ENCODE results near the gene PSMG2.

PSMG2 gene, protein sequence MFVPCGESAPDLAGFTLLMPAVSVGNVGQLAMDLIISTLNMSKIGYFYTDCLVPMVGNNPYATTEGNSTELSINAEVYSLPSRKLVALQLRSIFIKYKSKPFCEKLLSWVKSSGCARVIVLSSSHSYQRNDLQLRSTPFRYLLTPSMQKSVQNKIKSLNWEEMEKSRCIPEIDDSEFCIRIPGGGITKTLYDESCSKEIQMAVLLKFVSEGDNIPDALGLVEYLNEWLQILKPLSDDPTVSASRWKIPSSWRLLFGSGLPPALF

DNA sequence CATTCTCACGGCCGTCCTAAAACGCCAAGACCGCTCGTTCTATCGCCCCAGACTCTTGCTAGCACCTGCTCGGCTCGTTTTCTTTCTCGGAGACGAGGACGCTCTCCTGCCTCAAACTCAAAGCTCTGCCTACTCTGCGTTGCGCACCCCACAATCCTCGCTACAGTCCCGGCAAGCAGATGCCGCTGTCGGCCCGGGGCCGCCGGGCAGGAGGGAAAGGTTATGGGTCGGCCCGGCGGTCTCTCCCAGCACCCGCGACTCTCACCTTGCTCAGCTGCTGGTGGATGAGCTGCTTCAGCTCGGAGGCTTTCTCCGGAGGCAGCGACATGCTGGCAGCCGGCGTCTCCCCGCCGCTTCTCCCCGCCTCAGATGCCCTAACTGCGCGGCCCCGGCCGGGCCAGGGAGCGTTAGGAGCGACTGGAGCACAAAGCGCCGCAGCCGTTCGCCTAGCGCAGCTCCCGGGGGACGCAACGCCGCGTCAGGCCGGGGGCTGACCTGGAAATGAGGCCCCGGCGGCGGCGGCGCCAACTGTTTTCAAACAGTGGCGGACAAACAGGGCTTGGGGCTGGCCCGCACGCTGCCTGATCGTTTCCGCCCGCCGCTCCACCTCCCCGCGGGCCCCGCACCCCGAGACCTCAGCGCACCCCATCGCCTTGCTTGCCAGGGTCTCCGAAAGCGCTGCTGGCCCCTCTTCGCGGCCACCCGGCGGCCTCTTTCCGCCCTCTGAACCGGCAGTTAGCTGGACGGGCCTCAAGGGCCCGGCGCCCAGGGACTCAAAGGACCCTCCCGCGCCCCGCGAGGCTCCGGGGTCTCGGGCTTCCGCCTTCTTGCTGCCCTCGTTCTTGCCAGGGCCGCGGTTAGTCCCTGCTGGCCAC lies at the start of gene PSMG2, which contains the start of gene CEP76:
TSS of gene PSMG2 (plus strand) at position 822 of the 875 bp plus-strand sequence. CDS start 66 bp downstream, outside the sequence.
TSS of gene CEP76 (minus strand) at position 503 of the 875 bp plus-strand sequence. CDS start at position 328, 175 bp downstream.
- peak; percentile 74 for DNase-seq (ENCODE audit: low read depth)

DNA sequence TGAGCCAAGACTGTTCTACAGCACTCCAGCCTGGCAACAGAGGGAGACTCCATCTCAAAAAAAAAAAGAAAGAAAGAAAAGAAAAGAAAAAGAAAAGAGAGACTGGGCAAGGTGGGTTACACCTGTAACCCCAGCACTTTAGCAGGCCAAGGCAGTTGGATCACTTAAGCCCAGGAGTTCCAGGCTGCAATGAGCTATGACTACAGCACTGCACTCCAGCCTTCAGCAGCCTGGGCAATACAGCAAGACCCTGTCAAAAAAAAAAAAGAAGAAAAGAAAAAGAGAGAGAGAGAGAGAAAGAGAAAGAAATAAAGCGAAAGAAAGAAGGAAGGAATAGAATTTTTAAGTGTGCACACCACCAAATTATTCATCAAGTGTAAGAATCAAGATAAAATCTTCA lies 47.9 kb upstream of the PSMG2 start:
- DNase-seq (ENCODE audit: low read depth) = no peak

GRCh38 chr18:12656605-12656937 lies 46.3 kb upstream of the PSMG2 start:
- no peak for DNase-seq (ENCODE audit: low read depth)

- DNase-seq (ENCODE audit: low read depth) = no peak
Measured at GRCh38 chr18:12656938-12657683, 45.7 kb upstream of the PSMG2 start.

- peak; percentile 32 for DNase-seq (ENCODE audit: low read depth)
Measured at GRCh38 chr18:12657684-12658425, 45.0 kb upstream of the PSMG2 start, which contains the start of gene SPIRE1. TSS of gene SPIRE1 (minus strand) at chr18:12658107. CDS start at chr18:12657866, 241 bp downstream.

GRCh38 chr18:12658426-12659138 lies 44.3 kb upstream of the PSMG2 start:
- DNase-seq (ENCODE audit: low read depth) = peak; percentile 12

GRCh38 chr18:12659904-12660605 lies 42.8 kb upstream of the PSMG2 start:
- DNase-seq (ENCODE audit: low read depth) = no peak

GRCh38 chr18:12668041-12668440 lies 34.8 kb upstream of the PSMG2 start:
- DNase-seq (ENCODE audit: low read depth) = no peak

- DNase-seq (ENCODE audit: low read depth) = no peak
Measured at GRCh38 chr18:12679183-12679786, 23.6 kb upstream of the PSMG2 start.

GRCh38 chr18:12686100-12686499 lies 16.7 kb upstream of the PSMG2 start:
- DNase-seq (ENCODE audit: low read depth) = no peak

- DNase-seq (ENCODE audit: low read depth) = no peak
Measured at GRCh38 chr18:12689256-12689850, 13.5 kb upstream of the PSMG2 start.

- DNase-seq (ENCODE audit: low read depth) = no peak
Measured at GRCh38 chr18:12692206-12692605, 10.6 kb upstream of the PSMG2 start.

- DNase-seq (ENCODE audit: low read depth) = no peak
Measured at GRCh38 chr18:12694032-12694431, 8.8 kb upstream of the PSMG2 start.

- no peak for DNase-seq (ENCODE audit: low read depth)
Measured at GRCh38 chr18:12699747-12700146, 3.1 kb upstream of the PSMG2 start.

DNA sequence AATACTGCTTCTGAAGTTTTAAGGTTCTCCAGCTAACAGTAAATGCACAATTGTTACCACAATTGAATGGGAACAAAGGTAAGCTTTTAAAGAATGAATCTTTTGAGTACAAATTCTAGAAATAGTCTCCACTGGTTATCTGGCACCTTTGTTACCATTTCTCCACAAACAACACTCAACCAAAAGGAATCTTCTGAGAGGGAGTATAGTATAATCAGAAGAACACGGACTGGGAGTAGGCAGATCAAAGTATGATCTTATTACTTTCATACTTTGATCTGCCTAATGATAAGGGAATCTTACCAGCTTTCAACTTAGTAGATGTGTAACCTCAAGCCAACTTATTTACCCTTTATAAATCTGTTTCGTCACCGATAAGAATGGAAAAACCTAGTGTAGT lies 1.7 kb upstream of the PSMG2 start:
- no peak for DNase-seq (ENCODE audit: low read depth)

DNA sequence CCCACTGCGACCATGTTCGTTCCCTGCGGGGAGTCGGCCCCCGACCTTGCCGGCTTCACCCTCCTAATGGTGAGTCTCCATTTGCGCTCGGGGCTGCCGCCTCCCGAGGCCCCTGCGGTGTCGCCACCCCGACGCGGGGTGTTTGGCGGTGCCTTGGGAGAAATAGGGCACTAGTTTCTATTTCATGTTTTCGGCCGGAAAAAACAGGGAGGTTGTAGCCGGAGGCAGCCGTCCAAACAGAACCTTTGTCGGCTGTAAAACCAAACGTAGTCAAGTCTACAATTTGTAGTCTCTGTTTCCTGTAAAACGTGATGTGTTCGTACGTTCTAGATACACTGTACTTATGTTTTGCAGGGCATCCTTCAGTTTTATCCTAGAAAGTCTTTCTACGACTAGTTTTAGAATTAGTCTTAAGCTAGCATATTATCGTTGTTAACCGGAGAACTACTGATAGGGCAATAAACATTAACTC lies 290 bp downstream of the PSMG2 start:
- no peak for DNase-seq (ENCODE audit: low read depth)

DNA sequence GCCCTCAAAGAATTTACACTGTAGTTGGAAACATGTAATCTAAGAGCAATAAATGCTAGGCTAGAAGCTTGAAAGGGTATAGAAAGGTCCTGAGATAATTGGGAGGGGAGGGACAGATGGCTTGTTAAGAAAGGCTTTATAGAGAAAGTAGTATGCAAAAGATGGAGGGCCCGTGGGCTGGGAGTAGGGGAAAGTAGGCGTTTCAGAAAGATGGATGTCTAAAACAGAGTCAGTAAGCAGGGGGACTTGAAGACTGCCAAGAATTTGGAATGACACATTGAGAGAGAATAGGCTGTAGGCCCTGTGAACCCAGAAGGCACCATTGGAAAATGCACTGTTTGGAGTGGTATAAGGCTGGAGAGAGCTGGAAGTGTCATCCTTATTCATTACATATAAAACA lies 822 bp downstream of the PSMG2 start:
- no peak for DNase-seq (ENCODE audit: low read depth)

GRCh38 chr18:12711446-12711845 lies 8.6 kb downstream of the PSMG2 start:
- DNase-seq (ENCODE audit: low read depth) = no peak

- no peak for DNase-seq (ENCODE audit: low read depth)
Measured at GRCh38 chr18:12721495-12722275, 18.8 kb downstream of the PSMG2 start.
